ENCODE measurements around the gene PPARGC1A.

The PPARGC1A gene

GRCh38 chr4:23754688-23755087 lies 135.2 kb downstream of the PPARGC1A start:
- FAIRE-seq: no peak
- DNase-seq (ENCODE audit: insufficient read length, low spot score): no peak
- no peak for TF ChIP-seq PAX5 (IDR thresholded peaks at IDR 0.05; ENCODE audit: insufficient read depth, low read length, severe bottlenecking)
- no peak for TF ChIP-seq SPI1 (IDR thresholded peaks at IDR 0.05; ENCODE audit: low read depth, low read length)
- no peak for TF ChIP-seq POLR2AphosphoS5 (IDR thresholded peaks at IDR 0.05; ENCODE audit: low read depth, low read length)
- TF ChIP-seq TAF1 (IDR thresholded peaks at IDR 0.05; ENCODE audit: low read depth, low read length): no peak
- no peak for TF ChIP-seq POU2F2 (IDR thresholded peaks at IDR 0.05; ENCODE audit: low read depth, low read length)
- no peak for TF ChIP-seq POLR2A (IDR thresholded peaks at IDR 0.05; ENCODE audit: low read depth, low read length)

GRCh38 chr4:23750125-23750524 lies 139.7 kb downstream of the PPARGC1A start:
- TF ChIP-seq POU2F2 (IDR thresholded peaks at IDR 0.05; ENCODE audit: low read depth, low read length): no peak
- no peak for TF ChIP-seq PAX5 (IDR thresholded peaks at IDR 0.05; ENCODE audit: insufficient read depth, low read length, severe bottlenecking)
- no peak for TF ChIP-seq TAF1 (IDR thresholded peaks at IDR 0.05; ENCODE audit: low read depth, low read length)
- TF ChIP-seq SPI1 (IDR thresholded peaks at IDR 0.05; ENCODE audit: low read depth, low read length): no peak
- no peak for TF ChIP-seq POLR2A (IDR thresholded peaks at IDR 0.05; ENCODE audit: low read depth, low read length)
- TF ChIP-seq POLR2AphosphoS5 (IDR thresholded peaks at IDR 0.05; ENCODE audit: low read depth, low read length): no peak
- DNase-seq (ENCODE audit: insufficient read length, low spot score) (no peak), FAIRE-seq (no peak)

- DNase-seq (ENCODE audit: insufficient read length, low spot score) (no peak), FAIRE-seq (no peak)
- no peak for TF ChIP-seq POLR2AphosphoS5 (IDR thresholded peaks at IDR 0.05; ENCODE audit: low read depth, low read length)
- TF ChIP-seq SPI1 (IDR thresholded peaks at IDR 0.05; ENCODE audit: low read depth, low read length): no peak
- no peak for TF ChIP-seq TAF1 (IDR thresholded peaks at IDR 0.05; ENCODE audit: low read depth, low read length)
- TF ChIP-seq POU2F2 (IDR thresholded peaks at IDR 0.05; ENCODE audit: low read depth, low read length): no peak
- no peak for TF ChIP-seq PAX5 (IDR thresholded peaks at IDR 0.05; ENCODE audit: insufficient read depth, low read length, severe bottlenecking)
- TF ChIP-seq POLR2A (IDR thresholded peaks at IDR 0.05; ENCODE audit: low read depth, low read length): no peak
Measured at GRCh38 chr4:23747281-23747735, 142.5 kb downstream of the PPARGC1A start.

GRCh38 chr4:23746672-23747071 lies 143.2 kb downstream of the PPARGC1A start:
- no peak for FAIRE-seq
- no peak for DNase-seq (ENCODE audit: insufficient read length, low spot score)
- TF ChIP-seq POLR2A (IDR thresholded peaks at IDR 0.05; ENCODE audit: low read depth, low read length) (no peak), POLR2AphosphoS5 (IDR thresholded peaks at IDR 0.05; ENCODE audit: low read depth, low read length) (no peak), SPI1 (IDR thresholded peaks at IDR 0.05; ENCODE audit: low read depth, low read length) (no peak), TAF1 (IDR thresholded peaks at IDR 0.05; ENCODE audit: low read depth, low read length) (no peak), PAX5 (IDR thresholded peaks at IDR 0.05; ENCODE audit: insufficient read depth, low read length, severe bottlenecking) (no peak), POU2F2 (IDR thresholded peaks at IDR 0.05; ENCODE audit: low read depth, low read length) (no peak)

- TF ChIP-seq TAF1 (IDR thresholded peaks at IDR 0.05; ENCODE audit: low read depth, low read length): no peak
- no peak for TF ChIP-seq POLR2A (IDR thresholded peaks at IDR 0.05; ENCODE audit: low read depth, low read length)
- no peak for TF ChIP-seq POU2F2 (IDR thresholded peaks at IDR 0.05; ENCODE audit: low read depth, low read length)
- TF ChIP-seq POLR2AphosphoS5 (IDR thresholded peaks at IDR 0.05; ENCODE audit: low read depth, low read length): no peak
- no peak for TF ChIP-seq SPI1 (IDR thresholded peaks at IDR 0.05; ENCODE audit: low read depth, low read length)
- TF ChIP-seq PAX5 (IDR thresholded peaks at IDR 0.05; ENCODE audit: insufficient read depth, low read length, severe bottlenecking): no peak
- no peak for DNase-seq (ENCODE audit: insufficient read length, low spot score)
Measured at GRCh38 chr4:23746027-23746426, 143.8 kb downstream of the PPARGC1A start.

GRCh38 chr4:23745377-23745776 lies 144.5 kb downstream of the PPARGC1A start:
- DNase-seq (ENCODE audit: insufficient read length, low spot score) (no peak), FAIRE-seq (no peak)
- TF ChIP-seq PAX5 (IDR thresholded peaks at IDR 0.05; ENCODE audit: insufficient read depth, low read length, severe bottlenecking) (no peak), SPI1 (IDR thresholded peaks at IDR 0.05; ENCODE audit: low read depth, low read length) (no peak), POLR2A (IDR thresholded peaks at IDR 0.05; ENCODE audit: low read depth, low read length) (no peak), POLR2AphosphoS5 (IDR thresholded peaks at IDR 0.05; ENCODE audit: low read depth, low read length) (no peak), TAF1 (IDR thresholded peaks at IDR 0.05; ENCODE audit: low read depth, low read length) (no peak), POU2F2 (IDR thresholded peaks at IDR 0.05; ENCODE audit: low read depth, low read length) (no peak)

More at GRCh38 chr4:23746027-23746426, 143.8 kb downstream of the PPARGC1A start:
- FAIRE-seq: no peak
